HG02885 (cell line): ENCODE data around the gene BBS9.

Experiments
- ATAC-seq: cut with Tn5 transposase; IDR thresholded peaks from one replicate; pipeline ENCODE4 v1.9.1; 2021; ENCODE audit warnings: mild to moderate bottlenecking; ENCODE audit not compliant: unreplicated experiment, poor library complexity

The BBS9 gene

DNA sequence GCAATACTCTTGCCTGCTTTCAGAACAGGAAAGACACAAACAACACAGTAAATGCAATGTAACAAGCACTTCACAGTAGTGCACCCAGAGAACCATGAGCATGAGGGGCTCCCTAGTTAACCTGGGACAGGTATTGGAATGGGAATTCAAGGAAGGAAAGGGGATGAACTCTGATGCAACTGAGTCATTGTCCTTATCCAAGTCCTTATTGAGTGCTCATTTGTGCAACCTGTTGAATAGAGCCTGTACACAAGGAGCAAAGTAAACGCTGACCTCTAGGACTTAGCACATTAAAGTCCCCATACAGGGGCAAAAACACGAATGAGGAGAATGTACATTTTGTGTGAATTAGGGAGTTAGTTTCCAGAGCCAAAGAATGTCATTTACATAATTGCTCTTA, 499.5 kb downstream of the BBS9 start:
- no peak for ATAC-seq

DNA sequence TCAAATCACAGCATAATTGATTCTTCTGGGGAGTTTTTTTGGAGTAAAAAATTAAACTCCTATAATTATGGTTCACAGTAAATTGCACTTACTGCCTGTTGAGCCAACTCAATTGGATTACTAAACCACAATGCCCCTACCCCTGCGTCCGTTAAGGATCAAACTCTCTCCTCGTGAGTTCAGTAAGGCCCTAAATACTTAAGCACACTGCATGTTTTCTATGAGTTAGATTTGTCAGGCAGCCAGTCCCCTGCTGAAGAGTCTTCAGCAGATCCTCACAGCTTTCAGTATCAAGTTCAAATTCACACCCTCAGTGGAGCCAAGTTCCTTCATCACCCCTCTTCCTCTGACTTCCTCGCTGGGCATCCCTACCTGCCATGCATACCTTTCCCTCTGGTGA, 501.0 kb downstream of the BBS9 start:
- no peak for ATAC-seq

DNA sequence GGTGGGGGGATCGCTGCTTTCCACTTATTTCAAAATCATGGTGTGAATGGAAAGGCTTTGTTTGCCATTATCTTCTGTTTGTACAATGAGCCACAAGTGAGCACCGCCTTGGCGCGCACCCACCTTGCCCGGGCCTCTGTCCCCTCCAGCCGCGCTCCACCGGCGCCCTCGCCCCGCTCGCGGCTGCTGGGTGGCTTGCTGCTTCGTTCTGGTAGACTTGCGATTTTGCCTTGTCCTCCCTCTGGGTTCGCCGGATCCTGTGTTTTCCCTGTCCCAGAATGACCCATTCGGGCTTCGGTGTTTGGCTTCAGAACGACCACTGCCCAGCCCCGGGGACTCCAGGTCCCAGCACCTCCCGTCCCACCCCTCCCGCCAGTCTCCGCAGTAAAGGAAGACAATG, 503.0 kb downstream of the BBS9 start:
- no peak for ATAC-seq

DNA sequence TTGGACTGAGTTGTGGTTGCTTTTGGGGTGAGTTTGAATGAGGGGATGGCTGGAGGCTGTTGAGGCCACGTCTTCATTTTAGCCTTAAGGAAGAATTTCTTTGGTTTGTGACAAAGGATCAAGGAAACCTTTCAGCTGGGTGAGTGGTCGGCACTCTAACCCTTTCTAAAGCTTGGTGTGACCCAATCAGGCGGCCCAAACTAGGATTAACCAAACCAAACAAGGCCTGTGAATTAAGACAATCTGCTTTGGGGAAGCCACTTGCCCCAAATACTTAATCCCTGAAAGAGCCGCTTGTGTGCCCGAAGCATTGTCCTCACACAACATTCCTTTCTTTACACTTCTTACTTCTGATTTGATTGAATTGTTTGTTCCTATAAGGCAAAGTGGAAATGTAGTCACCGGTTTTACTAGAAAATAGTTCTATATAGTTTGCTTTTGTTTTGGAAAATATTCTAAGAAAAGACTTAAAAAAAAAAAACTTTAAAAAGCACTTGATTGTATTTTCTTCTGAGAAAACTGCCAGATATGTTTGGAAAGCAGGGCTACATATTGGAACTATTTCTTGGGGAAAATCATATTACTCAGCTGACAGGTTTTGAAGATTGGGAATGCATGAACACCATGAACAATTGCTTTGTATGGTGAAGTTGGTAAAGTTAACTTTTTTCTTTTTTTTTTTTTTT, 503.6 kb downstream of the BBS9 start:
- ATAC-seq: no peak

DNA sequence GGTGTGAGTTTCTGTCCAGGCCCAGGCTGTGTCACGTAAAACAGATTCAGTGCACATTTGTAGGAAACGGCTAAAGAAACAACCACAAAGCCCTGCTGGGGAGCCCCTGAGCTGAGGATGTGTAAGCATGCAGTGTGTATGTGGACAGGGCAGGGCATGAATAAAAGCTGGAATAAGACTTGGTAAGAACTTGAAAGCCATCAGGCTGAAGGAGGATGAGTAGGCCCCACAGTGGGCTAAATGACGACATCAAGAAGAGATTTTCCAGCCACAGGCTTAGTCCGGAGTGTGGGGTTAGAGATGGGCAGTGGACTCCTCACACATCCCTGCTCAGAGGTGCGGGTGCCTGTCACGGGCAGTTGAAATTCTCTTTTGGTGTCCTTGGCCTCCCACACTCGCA, 505.2 kb downstream of the BBS9 start:
- ATAC-seq: no peak

DNA sequence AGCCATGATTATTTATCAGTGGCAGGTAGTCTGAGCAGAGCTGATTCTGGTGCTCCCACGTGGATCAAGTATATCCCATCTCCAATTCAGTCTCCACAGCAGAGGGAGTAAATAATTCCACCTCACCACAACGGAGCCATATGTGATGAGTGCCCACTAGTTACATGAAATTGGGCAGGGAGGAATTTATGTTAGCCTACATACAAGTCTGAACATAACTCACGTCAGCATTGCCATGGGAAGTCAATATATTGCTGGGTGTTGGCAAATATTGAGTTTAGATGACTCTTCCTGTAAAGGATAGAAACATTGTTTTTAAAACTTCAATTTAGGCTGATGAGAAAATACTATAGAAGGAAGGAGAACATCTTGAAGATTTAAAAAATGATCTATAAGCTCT, 507.0 kb downstream of the BBS9 start:
- no peak for ATAC-seq

DNA sequence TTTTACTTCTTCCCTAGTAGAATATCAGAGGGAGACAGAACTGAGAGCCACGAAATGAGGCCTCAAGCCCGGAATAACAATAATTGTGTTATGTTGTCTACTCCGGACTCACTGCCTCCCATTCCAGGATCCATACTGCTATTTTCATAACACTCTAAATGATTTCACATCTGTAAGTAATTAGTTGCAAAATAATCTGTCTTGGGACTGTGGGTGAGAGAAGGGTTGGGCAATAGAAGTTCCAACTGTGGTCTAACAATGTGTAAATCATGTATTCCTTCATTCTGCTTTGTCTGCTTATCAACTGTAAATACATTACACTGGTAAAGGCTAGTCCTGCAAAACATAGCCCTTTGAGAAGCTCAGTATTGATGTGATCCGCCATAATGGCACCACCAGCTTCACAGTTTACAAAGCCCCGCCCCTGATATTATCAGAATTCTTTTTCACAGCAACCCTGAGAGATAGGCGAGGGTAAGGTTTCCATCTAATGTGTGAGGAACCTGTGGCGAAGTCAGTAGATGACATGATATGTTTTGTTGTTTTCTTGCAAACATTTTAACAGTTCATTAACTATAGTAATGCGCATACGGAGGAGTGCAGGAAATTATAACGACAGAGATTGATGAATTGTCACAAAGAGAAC, 510.3 kb downstream of the BBS9 start:
- ATAC-seq: no peak

DNA sequence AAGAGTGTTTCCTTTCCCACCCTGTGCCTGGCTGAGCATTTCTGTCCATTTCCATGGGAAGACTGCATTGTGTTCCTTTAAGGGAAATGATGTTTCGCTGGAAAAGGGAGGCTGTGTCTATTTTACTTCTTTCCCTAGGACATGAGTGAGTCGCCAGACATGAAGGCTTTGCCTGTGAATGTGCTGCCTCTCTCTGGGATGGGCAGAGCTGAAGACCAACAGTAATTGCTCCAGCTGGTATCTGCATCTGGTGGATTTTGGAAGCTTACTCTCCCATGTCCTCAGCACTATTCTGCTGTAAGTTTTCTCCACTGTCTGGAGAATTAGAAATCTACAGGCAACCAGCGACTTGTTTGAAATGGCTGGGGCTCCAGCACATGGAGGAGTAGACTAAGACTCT, 511.4 kb downstream of the BBS9 start:
- ATAC-seq: no peak

DNA sequence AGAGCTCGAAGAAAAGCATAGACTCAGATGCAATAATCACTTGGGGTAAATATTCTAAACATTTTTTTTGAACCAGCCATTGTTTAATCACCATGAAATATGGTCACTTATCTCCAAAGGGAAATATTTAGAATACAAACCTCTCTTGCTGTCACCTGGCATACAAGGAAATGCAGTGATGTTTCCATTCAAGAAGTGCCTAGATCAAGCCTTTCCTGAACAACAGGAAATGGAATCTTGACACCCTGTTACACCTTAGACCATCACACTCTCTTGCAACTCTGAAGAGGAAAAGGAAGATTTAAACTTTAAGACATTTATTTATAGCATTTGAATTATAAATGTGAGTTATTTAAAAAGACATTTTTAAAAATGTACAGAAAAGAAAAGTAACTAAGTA, 512.9 kb downstream of the BBS9 start:
- no peak for ATAC-seq

DNA sequence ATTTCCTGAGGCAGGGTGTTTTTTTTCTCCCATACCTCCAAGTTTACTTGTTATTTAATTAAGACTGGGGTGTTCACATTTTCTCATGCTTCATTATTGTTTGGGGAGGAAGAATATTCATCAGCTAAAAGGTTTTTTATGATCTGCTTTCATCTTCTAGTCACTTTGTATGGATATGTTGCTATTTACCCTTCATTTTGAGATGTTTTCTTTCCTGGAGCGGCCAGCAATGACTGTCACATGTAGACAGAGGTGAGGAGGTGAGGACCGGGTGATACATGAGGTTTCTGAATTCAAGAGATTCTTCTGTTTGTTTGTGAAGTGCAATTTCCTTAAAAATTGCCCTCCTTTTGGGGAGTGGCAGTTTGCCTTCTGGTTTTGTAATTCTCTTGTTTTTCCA, 514.2 kb downstream of the BBS9 start:
- no peak for ATAC-seq

DNA sequence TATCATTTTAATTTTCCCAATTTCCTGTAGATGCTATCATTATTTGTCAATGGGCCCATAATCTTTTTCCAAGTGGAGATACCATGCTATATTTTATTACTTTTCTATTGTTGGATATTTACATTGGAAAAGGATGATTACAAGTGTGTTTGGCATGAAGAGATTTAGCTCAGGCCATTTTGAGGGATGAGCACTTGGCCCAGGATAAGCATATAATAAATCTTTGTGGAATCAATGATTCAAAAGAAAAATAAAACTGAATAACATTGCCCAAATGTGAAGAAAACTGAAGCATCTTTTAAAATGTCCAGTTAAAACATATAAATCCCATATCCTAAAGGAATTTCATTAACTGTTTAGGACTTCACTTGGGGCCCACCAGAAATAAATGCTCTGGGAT, 515.1 kb downstream of the BBS9 start:
- no peak for ATAC-seq

DNA sequence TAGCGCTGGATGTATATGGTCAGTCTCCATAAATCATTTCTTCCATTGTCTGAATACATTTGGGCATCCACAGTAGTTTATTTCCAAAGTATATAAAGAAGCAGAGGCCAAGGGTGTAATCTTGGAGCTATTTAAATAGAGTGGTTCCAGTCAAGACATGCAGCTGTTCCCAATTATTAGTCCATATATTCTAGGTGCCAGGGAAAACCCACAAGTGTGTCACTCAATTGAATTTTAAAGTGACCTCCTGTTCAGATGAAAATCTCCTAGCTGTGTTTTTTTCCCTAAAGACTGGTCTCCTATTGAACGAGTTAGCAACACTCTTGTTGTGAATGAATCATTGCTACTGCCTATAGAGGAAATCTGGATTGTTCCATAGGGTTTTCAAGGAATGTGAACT, 515.7 kb downstream of the BBS9 start:
- no peak for ATAC-seq

DNA sequence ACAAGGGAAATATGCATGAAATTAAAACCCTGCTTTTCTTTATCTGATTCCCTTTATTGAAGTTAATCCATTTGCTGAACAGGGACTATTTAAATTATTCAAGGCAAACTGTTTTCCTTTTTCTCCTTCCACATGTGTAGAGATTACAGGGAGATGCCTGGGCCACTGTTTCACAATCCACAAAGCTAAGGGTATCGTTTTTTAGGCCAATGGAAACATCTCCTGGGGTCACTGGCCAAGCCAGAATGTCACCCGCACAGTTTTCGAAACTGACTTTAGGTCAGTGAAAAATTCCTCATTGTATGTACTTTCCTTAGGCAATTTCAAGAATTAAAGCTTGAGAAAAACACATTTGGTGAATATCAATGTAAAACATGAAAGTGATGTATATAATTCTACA, 516.8 kb downstream of the BBS9 start:
- ATAC-seq: no peak

DNA sequence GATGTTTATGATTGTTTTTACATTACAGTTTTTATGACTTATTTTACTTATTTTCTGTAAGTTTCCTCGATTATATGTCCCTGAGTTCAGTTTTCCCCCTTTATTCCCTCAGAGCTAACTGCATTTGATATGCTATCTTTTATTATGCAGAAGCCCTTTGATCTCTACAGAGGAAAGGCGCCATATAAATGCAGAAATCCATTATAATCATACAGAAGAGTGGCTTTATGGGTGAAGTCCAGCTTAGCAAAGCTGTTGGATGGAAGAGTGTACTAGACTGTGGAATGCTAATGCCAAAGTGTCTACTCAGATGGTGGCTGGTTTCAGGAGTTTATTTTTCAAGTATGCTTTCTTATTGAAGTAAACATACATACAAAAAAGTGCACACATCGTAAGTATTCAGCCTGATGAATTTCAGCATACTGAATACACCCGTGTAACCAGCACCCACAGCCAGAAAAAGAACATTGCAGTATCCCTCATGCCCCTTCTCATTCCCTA, 517.6 kb downstream of the BBS9 start:
- no peak for ATAC-seq

DNA sequence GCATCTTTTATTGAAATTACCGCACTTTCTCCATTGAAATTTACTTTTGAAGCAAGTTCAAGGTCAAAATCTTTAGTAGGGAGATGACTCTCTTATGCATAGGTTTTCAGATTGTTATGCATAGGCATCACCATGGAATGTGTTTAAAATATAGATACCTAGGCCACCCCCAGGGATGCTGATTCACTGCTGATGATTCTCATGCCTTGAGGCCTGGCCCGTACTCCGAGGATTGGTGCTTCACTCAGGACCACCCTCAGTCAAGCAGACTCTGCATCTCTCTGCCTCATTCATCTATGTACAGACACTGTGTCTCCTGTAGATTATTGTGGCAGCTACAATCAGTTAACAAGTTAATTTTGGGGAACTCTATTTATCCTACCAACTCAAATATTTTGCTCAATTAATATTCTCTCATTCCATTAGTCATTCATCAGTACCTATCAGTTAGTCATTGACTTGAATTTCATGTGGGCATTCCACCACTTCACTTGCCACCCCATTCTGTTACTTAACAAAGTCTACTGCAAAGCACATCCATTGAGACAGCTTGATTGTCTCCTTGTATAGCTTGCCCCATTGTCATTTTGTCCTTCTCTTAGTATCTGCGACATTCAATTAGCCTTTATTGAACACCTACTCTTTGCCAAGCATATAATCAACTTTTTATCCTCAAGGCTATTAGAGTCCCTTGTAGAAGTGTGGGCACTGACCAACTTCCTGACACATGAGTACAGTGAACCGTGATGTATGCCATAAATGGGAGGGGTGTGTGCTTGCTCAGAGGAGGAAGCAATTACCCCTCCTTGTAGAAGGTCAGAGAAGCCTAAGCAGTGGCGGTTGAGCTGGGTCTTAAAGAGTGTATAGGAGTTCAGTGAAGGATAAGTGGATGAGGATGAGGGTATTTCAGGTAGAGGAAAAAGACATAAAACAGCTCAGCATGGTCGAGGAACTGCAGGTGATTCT, 520.4 kb downstream of the BBS9 start:
- ATAC-seq: no peak

DNA sequence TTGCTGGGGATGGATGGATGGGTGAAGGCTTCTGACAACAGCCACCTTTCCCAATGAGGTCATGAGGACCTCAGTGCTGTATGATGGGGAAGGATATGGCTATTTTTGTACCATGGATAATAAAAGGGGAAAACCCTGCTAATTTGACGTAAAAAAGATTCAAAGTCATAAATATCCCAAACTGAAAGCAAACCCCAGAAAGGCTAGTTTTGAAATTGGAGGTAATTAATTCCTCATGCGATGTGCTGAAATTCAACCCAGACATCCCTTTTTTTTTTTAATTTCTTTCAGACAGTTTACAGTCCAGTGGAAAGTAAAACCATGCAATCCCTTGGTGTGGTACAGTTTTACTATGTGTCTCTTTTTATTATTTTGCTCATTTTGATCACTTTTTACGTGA, 521.5 kb downstream of the BBS9 start:
- ATAC-seq: no peak

DNA sequence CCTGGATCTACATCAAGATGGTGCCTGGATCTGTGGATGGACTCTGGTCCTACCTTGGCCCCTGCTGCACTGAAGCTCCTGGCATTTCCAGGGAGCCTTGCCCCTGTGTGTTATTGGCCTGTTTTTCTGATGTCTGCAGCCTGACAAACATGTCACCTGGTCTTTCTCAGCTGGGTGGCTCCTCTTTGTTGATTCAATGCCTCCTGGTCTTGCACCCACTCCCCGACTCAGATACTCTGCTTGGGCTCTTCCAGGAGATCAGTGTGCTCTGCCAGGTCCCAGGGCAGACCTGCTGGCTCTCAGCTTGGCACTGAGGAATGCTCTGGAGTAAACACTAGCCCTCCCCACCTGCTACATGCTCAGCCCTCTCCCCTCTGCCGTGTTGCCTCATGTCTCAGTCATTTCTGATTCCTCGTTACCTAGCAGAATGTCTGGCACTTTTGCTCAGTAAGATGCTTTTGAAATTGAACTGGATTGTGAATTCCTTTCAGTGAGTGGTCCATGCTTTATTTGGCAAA, 522.7 kb downstream of the BBS9 start:
- ATAC-seq: no peak

DNA sequence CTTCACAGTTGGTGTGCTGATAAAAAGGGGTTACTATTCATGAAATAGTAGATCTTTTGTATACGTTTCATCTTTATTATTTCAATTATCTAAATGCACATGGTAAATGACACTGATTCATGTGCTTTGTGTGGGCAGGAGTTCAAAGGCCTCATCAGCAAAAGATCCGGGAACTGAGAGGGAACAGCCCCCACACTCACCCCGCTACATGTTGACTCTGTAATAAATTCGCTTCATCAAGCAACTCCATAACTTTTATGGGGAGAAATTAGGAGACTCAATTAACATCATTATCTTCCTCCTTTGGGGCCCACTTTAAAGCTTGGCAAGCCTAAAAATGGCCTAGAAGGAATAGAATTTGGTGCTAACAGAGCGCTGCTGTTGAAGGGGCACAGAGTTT, 525.3 kb downstream of the BBS9 start:
- ATAC-seq: no peak
